ENCODE data around the gene CDIPT.

DNA sequence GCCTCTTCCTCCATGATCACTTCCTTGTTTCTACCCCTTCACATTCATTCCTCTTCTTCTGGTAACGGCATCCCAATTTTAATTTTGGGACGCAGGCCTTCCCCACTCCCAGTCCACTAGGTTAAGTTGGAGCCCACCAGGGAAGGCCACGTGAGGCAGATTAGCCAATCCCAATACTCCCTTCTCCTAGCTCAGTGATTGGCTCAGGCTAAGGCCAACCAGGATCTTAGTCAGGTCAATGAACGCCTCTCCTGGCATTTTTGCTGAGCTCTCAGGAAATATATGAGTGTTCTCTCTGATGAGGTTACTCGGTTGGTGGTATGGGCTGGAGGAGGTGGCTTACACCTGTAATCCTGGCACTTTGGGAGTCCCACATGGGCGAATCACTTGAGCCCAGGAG lies 21.0 kb upstream of the CDIPT start:
- TF ChIP-seq, protein P1, sequence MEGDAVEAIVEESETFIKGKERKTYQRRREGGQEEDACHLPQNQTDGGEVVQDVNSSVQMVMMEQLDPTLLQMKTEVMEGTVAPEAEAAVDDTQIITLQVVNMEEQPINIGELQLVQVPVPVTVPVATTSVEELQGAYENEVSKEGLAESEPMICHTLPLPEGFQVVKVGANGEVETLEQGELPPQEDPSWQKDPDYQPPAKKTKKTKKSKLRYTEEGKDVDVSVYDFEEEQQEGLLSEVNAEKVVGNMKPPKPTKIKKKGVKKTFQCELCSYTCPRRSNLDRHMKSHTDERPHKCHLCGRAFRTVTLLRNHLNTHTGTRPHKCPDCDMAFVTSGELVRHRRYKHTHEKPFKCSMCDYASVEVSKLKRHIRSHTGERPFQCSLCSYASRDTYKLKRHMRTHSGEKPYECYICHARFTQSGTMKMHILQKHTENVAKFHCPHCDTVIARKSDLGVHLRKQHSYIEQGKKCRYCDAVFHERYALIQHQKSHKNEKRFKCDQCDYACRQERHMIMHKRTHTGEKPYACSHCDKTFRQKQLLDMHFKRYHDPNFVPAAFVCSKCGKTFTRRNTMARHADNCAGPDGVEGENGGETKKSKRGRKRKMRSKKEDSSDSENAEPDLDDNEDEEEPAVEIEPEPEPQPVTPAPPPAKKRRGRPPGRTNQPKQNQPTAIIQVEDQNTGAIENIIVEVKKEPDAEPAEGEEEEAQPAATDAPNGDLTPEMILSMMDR (IDR thresholded peaks at IDR 0.05; ENCODE audit: poor library complexity) = no peak
- no peak for TF ChIP-seq EZH2 (IDR thresholded peaks at IDR 0.05; ENCODE audit: borderline replicate concordance)
- no peak for TF ChIP-seq EZH2phosphoT487 (IDR thresholded peaks at IDR 0.05; ENCODE audit: low read depth, severe bottlenecking, unreplicated experiment)
